ENCODE data around the gene CACNG7.

- TF ChIP-seq ZNF274 (IDR thresholded peaks at IDR 0.05; ENCODE audit: low read depth, low read length) (no peak), YY1 (IDR thresholded peaks at IDR 0.05; ENCODE audit: insufficient read depth, insufficient read length) (no peak)
Measured at GRCh38 chr19:53883231-53883661, 25.8 kb upstream of the CACNG7 start.

Measured in NT2/D1 (cell line).